ENCODE results near the gene KLHL36. TPM values are rescaled to one million over a fixed set of nuclear protein-coding genes. Genes with fewer than 3 reads are reported as not detected.

The KLHL36 gene
- total RNA-seq, result 55.9 and 81.0 TPM in 2 replicates

GRCh38 chr16:84647828-84648594 is at the start of gene KLHL36:
Gene KLHL36 (plus strand): TSS chr16:84648511. CDS start chr16:84650868, 2,357 bp downstream.

GRCh38 chr16:84617791-84618580 is 30.3 kb upstream of the KLHL36 start, which contains the start of gene COTL1:
Gene COTL1 (minus strand): TSS chr16:84618078. CDS start chr16:84617914, 164 bp downstream.

DNA sequence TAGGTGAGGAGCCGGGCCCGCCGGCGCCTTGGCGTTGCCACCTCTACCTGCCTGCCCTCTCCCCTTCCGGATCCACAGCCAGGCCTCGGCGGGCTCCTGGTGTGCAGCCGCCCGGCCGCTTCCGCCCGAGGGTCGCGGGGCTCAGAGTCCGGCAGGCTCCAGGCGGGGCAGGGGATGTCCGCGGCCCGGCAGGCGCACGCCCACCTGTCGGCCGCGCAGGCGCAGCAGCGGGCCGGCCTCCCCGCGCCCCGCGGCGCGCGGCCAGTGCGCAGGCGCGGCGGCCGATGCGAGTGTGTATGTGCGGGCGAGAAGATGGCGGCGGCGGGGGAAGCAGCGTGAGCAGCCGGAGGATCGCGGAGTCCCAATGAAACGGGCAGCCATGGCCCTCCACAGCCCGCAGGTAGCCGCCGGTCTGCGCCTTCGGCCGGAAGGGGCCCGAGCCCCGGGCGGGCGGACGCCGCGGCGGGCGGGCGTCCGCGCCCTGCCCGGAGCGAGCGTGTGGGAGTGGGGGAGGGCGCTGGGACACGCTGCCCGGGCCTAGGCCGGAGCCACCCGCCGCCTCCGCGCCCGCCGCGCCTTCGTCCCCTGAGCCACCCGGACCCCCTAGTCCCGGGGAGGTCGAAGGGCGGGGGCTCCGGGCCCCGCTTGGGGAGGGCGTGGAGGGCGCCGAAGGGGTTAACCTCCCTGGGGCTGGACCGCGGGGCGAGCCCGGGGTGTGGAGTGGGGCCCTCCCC is 51.6 kb downstream of the KLHL36 start, which contains the start of gene USP10:
Gene USP10 (plus strand): TSS at position 289 of the 734 bp plus-strand sequence. CDS start 91 bp downstream, at position 380.

Other genes with a start within 250 kb of the KLHL36 start
- gene MEAK7, start 143.9 kb upstream of the KLHL36 start, total RNA-seq, result 28.7 and 60.2 TPM in 2 replicates
- 358 and 503 TPM in 2 replicates for gene COTL1, start 30.4 kb upstream of the KLHL36 start, total RNA-seq
- 50.8 and 73.7 TPM in 2 replicates for gene USP10, start 51.5 kb downstream of the KLHL36 start, total RNA-seq
- gene CRISPLD2, start 171.5 kb downstream of the KLHL36 start, total RNA-seq, result 132 and 270 TPM in 2 replicates

All from mesangial cell (primary cell).